Lower leg skin (tissue), 4 donors: ENCODE measurements around the gene CYP4A22. TPM values are rescaled to one million over a fixed set of nuclear protein-coding genes. Genes with fewer than 3 reads are reported as not detected.
"Not testable (repeated sequence)": the region's sequence is repeated elsewhere in the genome, so short reads cannot be mapped to it uniquely, and the experiment has no call there.

Source experiments
- DNase-seq, 2 donors: peaks; one replicate each; pipeline ENCODE4 v3.0.0-alpha.2; 2019; ENCODE audit warnings: low spot score in 2 of 2
- H3K4me3 ChIP-seq: fragments of 200-600 bp; sonication (generic); 2 replicates; pipeline ENCODE4 v1.5.1; 2017; ENCODE audit warnings: mild to moderate bottlenecking, low read depth; ENCODE audit not compliant: poor library complexity, severe bottlenecking
- POLR2A ChIP-seq, 2 donors: fragments of 450-650 bp; IDR thresholded peaks; one replicate each; pipeline ENCODE4 v1.6.1; 2016 to 2017; ENCODE audit warnings: antibody characterized with exemption in 2 of 2, mild to moderate bottlenecking in 1 of 2, moderate library complexity in 1 of 2
- WGBS, 2 donors: methylation state at CpG; one replicate each; pipeline ENCODE4 v1.1.5; 2018; 5-methylcytosine and 5-hydroxymethylcytosine counted together
- intact Hi-C: fragments of 100-400 bp; cut with DNase I; formaldehyde crosslinking; loops from one replicate; pipeline ENCODE4 v1.15.0; 2023; ENCODE audit warnings: low total_unique reads
- total RNA-seq, 4 donors: library from RNA; depleted of rRNA; stranded (reverse); fragments of >200 nt; gene quantifications; one replicate each; pipeline ENCODE4 v1.1.0, GENCODE V29; 2016
- TF ChIP-seq, protein P1 (sequence below), 3 donors: fragments of 450-650 bp; IDR thresholded peaks; one replicate each; pipeline ENCODE4 v1.5.1; 2016; ENCODE audit warnings: antibody characterized with exemption in 3 of 3, mild to moderate bottlenecking in 3 of 3, moderate library complexity in 2 of 3

CYP4A22 gene
- total RNA-seq, 4 donors from 2014 or later = 0.16 TPM; not detected in 3

GRCh38 chr1:47147047-47147785, 10.0 kb downstream of the CYP4A22 start:
- 56 to 60% methylated on average over 6 of the region's 6 CpGs for WGBS, 2 donors
- TF ChIP-seq, protein P1, sequence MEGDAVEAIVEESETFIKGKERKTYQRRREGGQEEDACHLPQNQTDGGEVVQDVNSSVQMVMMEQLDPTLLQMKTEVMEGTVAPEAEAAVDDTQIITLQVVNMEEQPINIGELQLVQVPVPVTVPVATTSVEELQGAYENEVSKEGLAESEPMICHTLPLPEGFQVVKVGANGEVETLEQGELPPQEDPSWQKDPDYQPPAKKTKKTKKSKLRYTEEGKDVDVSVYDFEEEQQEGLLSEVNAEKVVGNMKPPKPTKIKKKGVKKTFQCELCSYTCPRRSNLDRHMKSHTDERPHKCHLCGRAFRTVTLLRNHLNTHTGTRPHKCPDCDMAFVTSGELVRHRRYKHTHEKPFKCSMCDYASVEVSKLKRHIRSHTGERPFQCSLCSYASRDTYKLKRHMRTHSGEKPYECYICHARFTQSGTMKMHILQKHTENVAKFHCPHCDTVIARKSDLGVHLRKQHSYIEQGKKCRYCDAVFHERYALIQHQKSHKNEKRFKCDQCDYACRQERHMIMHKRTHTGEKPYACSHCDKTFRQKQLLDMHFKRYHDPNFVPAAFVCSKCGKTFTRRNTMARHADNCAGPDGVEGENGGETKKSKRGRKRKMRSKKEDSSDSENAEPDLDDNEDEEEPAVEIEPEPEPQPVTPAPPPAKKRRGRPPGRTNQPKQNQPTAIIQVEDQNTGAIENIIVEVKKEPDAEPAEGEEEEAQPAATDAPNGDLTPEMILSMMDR (IDR thresholded peaks at IDR 0.05) = no peak
- no peak for TF ChIP-seq POLR2A (IDR thresholded peaks at IDR 0.05)
- DNase-seq = no peak
- intact Hi-C loops = no loop called here
- H3K4me3 ChIP-seq = no peak overlapping the region

DNA sequence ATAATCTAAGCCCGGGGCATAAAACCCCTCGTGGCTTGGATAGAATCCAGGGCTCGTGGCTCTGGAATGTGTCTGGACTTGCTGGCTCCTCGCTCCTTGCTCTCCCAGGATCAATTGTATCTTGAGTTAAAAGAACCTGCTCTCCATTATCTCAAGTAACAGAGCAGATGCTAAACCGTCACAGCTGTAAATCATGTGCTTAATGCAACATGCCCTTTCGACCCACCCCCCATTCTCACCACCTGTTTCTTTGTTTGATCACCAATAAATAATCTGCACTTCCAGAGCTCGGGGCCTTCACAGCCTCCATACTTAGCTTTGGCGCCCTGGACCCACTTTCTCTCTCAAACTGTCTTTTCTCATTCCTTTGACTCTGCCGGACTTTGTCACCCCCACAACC, 11.9 kb downstream of the CYP4A22 start:
- intact Hi-C loops, DNase-seq, H3K4me3 ChIP-seq: not testable (repeated sequence)
- WGBS, 2 donors = 29 to 33% methylated on average over 9 of the region's 9 CpGs

- H3K4me3 ChIP-seq, intact Hi-C loops, DNase-seq: not testable (repeated sequence)
Measured at GRCh38 chr1:47156457-47156856, 19.2 kb downstream of the CYP4A22 start.

GRCh38 chr1:47157957-47158356, 20.7 kb downstream of the CYP4A22 start:
- H3K4me3 ChIP-seq, DNase-seq, intact Hi-C loops: not testable (repeated sequence)
- 54 to 85% methylated on average over 3 of the region's 3 CpGs for WGBS, 2 donors

GRCh38 chr1:47160716-47161115, 23.5 kb downstream of the CYP4A22 start:
- no peak overlapping the region for H3K4me3 ChIP-seq
- no peak for TF ChIP-seq POLR2A (IDR thresholded peaks at IDR 0.05)
- TF ChIP-seq, protein P1 (IDR thresholded peaks at IDR 0.05) = no peak
- intact Hi-C loops = no loop called here
- DNase-seq = no peak

DNA sequence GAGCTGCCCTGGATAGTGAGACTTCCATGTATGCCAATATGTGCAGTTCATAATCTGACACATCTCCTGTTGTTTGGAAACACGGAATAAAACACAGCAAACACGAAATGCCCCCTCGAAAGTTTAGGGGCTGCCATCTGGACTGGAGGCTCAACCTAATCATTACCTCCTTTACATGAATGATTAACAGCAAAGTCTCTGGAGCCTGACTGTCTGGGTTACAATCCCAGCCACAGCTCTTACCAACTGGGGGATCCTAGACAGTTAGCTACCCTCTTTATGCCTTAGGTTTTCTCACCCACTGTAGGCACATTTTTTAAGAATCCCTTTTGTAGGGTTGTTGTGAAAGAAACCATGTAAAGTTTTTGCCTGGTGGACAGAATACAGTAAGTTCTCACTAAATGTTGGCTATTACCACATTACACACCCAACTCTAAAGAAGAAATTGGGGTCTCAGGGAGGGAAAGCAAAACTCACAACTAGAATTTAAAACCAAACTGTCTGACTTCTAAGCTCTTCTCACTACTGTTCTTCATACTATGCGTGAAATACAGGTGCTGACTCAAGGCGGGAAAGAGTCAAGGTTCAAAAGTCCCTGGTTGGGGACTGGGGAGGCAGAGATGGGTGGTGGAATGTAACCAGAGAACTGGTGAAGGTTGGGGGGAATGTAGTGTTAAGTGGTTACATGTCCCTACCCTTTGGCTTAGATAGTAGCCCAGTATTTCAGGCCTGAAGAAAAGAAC, 24.2 kb downstream of the CYP4A22 start:
- intact Hi-C loops = no loop called here
- 59 to 74% methylated on average over 5 of the region's 5 CpGs for WGBS, 2 donors
- TF ChIP-seq POLR2A (IDR thresholded peaks at IDR 0.05) = no peak
- TF ChIP-seq, protein P1 (IDR thresholded peaks at IDR 0.05) = no peak
- no peak overlapping the region for H3K4me3 ChIP-seq
- no peak for DNase-seq

- no peak overlapping the region for H3K4me3 ChIP-seq
- intact Hi-C loops = no loop called here
- TF ChIP-seq, protein P1 (IDR thresholded peaks at IDR 0.05) = no peak
- no peak for DNase-seq
Measured at GRCh38 chr1:47164552-47164951, 27.3 kb downstream of the CYP4A22 start.
